Loucy (cell line): ENCODE measurements around the gene UBE3D.

Experiments used
- H2AFZ ChIP-seq: fragments of 200-600 bp; sonication (generic); 2 replicates; pipeline ENCODE4 v1.6.0; 2016; ENCODE audit warnings: antibody characterized with exemption, mild to moderate bottlenecking, low read length, moderate library complexity
- H3F3A ChIP-seq: fragments of 200-600 bp; 2 replicates; pipeline ENCODE4 v1.6.0; 2016; ENCODE audit warnings: antibody characterized with exemption, low read depth, mild to moderate bottlenecking
- H3K27me3 ChIP-seq: fragments of 200-600 bp; sonication (generic); 2 replicates; pipeline ENCODE4 v1.6.1; 2014; ENCODE audit warnings: low read length, mild to moderate bottlenecking; ENCODE audit not compliant: insufficient read depth, poor library complexity, severe bottlenecking
- H3K36me3 ChIP-seq: fragments of 200-600 bp; sonication (generic); 2 replicates; pipeline ENCODE4 v1.6.1; 2016; ENCODE audit warnings: low read length; ENCODE audit not compliant: insufficient read depth
- H3K4me1 ChIP-seq: fragments of 200-600 bp; sonication (generic); 2 replicates; pipeline ENCODE4 v1.5.1; 2014; ENCODE audit warnings: low read length, mild to moderate bottlenecking; ENCODE audit not compliant: insufficient read depth, poor library complexity, severe bottlenecking
- H3K4me2 ChIP-seq: fragments of 200-600 bp; sonication (generic); 2 replicates; pipeline ENCODE4 v1.6.0; 2014; ENCODE audit warnings: antibody characterized with exemption, low read length, low read depth, mild to moderate bottlenecking; ENCODE audit not compliant: poor library complexity, severe bottlenecking
- H3K4me3 ChIP-seq: fragments of 200-600 bp; sonication (generic); 2 replicates; pipeline ENCODE4 v1.5.1; 2014; ENCODE audit warnings: low read length, mild to moderate bottlenecking, mixed read lengths; ENCODE audit not compliant: poor library complexity, severe bottlenecking
- H3K79me2 ChIP-seq: fragments of 200-600 bp; sonication (generic); 2 replicates; pipeline ENCODE4 v1.6.1; 2014; ENCODE audit warnings: low read length; ENCODE audit not compliant: insufficient read depth
- H3K9ac ChIP-seq: fragments of 200-600 bp; sonication (generic); 2 replicates; pipeline ENCODE4 v1.6.0; 2014; ENCODE audit warnings: mild to moderate bottlenecking, low read depth, low read length, moderate library complexity; ENCODE audit not compliant: poor library complexity, severe bottlenecking
- H3K9me2 ChIP-seq: fragments of 200-600 bp; sonication (generic); replicated peaks from 2 replicates; pipeline ENCODE4 v1.6.1; 2016; ENCODE audit warnings: low read depth, low read length, mixed read lengths
- H3K9me3 ChIP-seq: fragments of 200-600 bp; sonication (generic); 2 replicates; pipeline ENCODE4 v1.6.1; 2014; ENCODE audit warnings: mild to moderate bottlenecking, antibody characterized with exemption, low read length, low read depth; ENCODE audit not compliant: insufficient read depth
- H4K20me1 ChIP-seq: fragments of 200-600 bp; sonication (generic); 2 replicates; pipeline ENCODE4 v1.6.0; 2014; ENCODE audit warnings: antibody characterized with exemption, low read length, mild to moderate bottlenecking; ENCODE audit not compliant: insufficient read depth, poor library complexity, severe bottlenecking
- CTCF ChIP-seq: fragments of 200-600 bp; sonication (generic); conservative IDR thresholded peaks from 2 replicates; pipeline ENCODE4 v1.5.1; 2014; ENCODE audit warnings: mild to moderate bottlenecking, antibody characterized with exemption, low read length
- EZH2phosphoT487 ChIP-seq: fragments of 200-600 bp; IDR thresholded peaks from 2 replicates; pipeline ENCODE4 v1.6.1; 2018; ENCODE audit warnings: antibody characterized with exemption, mild to moderate bottlenecking, moderate library complexity, borderline replicate concordance

UBE3D gene

DNA sequence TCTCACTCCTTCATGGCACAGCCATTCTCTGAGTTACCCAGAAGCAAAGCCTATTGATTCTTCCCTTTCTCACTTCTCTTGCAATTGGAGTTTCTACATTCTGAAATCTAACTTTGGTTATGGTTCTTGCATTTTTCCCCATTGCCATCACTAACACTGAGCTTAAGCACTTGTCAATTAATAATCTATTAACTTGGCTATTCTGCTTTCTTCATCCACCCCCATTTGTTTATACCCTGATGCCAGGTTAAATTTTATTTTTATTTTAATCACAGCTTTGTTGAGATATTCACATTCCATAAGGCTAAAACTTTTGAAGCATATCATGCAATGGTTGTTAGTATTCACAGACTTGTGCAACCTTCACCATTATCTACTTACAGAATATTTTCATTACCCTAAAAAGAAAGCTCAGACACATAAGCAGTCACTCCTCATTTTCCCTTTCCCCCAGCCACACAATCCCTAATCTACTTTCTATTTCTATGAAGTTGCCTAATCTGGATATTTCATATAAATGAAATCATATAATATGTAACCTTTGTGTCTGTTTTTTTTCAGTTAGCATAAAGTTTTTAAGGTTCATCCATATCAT is 222.3 kb downstream of the UBE3D start:
- Histone ChIP-seq H3K27me3 (no peaks in the 10 kb centered on the region), H3K9me2 (no peaks in the 10 kb centered on the region)

DNA sequence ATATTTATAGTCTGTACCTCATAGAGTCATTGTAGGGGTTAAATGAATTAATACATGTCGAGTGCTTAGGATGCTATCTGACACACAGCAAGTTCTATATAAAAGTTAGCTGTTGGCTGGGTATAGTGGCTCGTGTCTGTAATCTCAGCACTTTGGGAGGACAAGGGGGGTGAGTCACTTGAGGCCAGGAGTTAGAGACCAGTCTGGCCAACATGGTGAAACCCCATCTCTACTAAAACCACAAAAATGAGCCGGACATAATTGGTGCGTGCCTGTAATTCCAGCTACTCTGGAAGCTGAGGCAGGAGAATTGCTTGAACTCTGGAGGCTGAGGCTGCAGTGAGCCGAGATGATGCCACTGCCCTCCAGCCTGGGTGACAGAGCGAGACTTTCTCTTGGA is 222.9 kb downstream of the UBE3D start:
- no peak overlapping the region for H3K9ac ChIP-seq

More for the DNA sequence above, 222.3 kb downstream of the UBE3D start:
- Histone ChIP-seq H3K4me1 (no peaks in the 10 kb centered on the region), H4K20me1 (no peaks in the 10 kb centered on the region), H3K9me3 (no peaks in the 10 kb centered on the region), H3F3A (no peaks in the 10 kb centered on the region), H3K4me2 (no peak overlapping the region), H3K4me3 (no peak overlapping the region), H3K36me3 (no peaks in the 10 kb centered on the region), H3K9ac (no peak overlapping the region), H3K79me2 (no peaks in the 10 kb centered on the region), H2AFZ (no peak overlapping the region)
- TF ChIP-seq EZH2phosphoT487 (no peak), CTCF (no peak)

More for the DNA sequence above, 222.9 kb downstream of the UBE3D start:
- Histone ChIP-seq H2AFZ (no peak overlapping the region), H3K4me3 (no peak overlapping the region), H4K20me1 (no peaks in the 10 kb centered on the region), H3F3A (no peaks in the 10 kb centered on the region), H3K36me3 (no peaks in the 10 kb centered on the region), H3K4me1 (no peaks in the 10 kb centered on the region), H3K4me2 (no peak overlapping the region), H3K9me2 (no peaks in the 10 kb centered on the region), H3K9me3 (no peaks in the 10 kb centered on the region), H3K79me2 (no peaks in the 10 kb centered on the region), H3K27me3 (no peaks in the 10 kb centered on the region)
- TF ChIP-seq CTCF (no peak), EZH2phosphoT487 (no peak)
